GM21515 (cell line): ENCODE measurements around the gene CD247.
A peak's percentile ranks its signal among the peaks of the same experiment; 100 is the strongest.

Experiments
- ATAC-seq: cut with Tn5 transposase; IDR thresholded peaks from one replicate; pipeline ENCODE4 v1.9.1; 2021; ENCODE audit not compliant: unreplicated experiment

CD247 gene

DNA sequence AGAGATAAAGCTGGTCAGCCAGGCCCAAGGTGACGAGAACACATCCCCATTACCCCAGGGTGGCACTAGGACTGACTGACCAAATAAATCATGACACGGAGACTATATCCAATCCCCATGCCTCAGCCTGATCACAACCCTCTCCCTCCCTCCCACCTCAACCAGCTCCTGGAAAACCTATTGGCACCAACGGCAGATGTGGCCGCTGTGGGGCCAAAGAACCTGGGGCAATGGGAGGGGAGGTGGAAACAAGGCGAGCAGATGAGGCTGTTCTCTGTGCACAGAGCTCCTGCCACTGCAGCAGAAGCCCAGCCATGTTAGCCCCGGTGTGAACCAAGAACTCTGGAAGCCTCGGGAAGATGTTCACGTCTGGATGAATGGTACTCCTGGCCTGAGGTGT lies 77.6 kb downstream of the CD247 start:
- no peak for ATAC-seq

DNA sequence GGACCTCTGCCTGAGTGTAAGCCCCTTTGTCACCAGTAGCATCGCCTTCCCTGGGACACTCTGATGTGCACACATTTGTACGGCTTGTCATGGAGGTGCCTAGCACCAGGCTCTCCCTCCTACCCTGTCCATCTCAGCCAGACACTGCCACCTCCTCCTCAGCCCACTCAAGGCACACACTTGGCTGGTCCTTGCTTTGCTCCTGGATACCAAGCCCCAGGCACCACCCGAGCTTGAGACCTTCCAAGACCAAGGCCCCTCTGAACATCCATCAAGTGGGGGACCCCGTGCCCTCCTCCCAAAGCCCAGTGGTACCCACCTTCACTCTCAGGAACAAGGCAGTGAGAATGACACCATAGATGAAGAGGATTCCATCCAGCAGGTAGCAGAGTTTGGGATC lies 78.0 kb downstream of the CD247 start:
- no peak for ATAC-seq

DNA sequence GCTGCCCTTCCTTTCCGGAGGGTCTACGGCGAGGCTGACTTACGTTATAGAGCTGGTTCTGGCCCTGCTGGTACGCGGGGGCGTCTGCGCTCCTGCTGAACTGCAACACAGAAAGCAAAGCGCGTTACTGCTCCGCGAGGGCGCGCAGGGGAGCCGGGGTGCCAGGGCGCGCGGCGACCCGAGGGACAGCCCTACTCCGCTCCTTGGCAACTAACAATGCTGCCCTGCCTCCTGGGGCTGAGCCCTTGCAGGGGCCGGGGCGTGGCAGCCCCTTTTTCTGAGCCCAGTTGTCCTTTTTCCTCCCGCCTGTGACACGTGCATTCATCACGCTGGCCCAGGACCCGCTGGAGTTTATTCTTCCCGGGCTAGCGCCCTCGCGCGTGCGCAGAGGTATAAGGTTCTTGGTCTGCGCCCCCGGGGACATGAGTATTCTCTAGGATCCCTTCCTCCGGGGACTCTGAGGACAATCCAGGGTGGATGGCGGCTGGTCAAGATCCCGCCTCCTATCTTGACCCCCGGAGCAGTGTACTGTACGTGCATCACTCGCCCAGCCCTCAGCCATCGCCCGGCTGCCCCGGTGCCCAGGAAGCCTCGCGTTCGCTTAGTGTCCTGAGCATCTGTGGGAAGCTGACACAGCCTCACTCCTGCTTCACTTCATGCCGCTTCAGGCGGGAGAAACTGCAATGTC lies 78.9 kb downstream of the CD247 start:
- ATAC-seq, result no peak

DNA sequence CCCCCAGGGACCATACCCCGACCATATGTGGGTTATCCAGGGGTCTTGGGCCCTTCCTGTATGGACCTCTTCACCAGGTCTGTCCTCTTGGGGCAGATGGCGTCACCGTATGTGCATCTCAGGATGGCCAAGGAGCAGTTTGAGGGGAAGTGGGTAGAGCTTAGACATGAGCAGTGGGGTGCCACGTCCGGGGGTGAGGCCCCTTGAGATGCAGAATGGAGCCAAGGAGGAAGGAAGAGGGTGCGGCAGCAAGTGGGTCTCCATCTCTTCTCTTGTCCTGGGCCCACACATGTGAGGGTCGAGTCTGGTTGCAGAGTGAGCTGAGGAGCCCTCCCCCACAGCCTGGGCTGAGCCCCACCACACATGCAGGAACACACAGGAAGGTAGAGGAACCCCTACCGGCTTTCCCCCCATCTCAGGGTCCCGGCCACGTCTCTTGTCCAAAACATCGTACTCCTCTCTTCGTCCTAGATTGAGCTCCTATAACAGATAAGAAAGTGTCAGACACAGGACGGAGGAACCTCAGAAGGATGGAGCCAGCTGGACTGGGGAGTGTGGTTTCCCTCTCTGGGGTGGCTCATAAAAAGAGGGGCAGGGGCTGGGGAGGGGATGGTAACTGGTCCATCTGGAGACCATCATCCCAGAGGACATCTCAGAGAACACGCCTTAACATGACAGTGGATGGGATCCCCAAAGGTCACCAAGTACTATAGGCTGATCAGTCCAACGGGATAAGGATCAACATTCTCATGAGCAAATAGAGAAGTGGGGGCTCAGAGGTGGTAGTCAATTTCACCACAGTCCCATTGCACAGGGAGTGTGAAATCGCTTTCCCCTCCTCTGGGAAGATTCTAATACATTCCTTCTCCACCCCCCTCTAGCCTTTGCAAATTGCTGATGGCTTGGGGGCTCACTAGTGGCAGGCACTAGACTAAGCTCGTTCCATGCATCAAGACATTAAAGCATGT lies 79.9 kb downstream of the CD247 start:
- no peak for ATAC-seq

DNA sequence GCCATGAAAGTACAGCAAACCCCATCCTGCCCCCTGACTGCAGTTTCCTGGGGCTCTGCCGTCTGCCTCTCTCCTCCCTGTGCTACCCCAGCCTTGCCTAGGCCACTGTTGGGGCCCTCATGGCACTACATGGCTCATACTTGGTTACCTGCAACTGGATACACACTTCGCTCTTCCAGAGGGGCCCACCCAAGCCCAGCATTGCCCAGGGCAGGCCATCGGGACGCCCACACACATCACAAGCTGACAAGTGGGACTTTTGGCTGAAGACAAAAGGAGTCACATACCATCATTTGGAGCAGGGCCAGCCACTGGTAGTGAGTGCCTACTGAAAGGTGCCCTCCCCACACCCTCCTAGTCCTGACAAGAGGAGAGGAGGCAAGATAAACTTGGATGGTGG lies 82.8 kb downstream of the CD247 start:
- ATAC-seq, result no peak

DNA sequence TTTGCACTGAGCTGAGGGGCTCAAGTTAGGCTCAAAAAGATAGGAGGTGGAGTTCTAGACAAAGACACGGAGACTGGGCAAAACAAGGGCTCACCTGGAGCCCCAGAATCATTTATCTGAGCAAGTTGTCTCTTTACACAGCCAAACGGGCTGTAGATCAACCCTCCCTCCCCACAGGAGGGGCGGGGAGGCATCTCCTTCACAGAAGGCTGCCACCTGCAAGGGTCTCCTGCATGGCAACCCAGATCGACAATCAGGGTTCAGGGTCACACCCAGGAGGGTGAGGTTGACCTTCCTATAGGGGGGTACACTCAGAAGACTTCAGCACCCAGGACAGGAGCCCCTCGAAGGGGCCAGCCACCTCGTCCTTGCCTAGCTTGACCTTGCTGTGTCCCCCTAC lies 84.0 kb downstream of the CD247 start:
- no peak for ATAC-seq

DNA sequence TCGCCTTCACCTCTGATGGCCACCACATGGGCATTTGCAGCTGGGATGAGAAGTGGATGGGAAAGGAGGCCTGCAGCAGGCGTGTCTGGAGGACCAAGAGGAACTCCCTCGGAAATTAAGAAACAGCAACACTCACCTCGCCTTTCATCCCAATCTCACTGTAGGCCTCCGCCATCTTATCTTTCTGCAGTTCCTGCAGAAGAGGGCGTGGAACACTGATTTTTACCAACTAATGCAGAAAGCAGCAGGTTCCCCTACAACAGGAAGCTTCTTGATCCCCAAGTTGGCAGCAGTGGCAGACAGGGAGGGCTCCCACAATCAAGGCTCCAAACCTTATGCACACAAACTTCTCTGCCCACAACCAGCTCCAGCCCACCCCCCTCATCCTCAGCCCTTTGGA lies 84.4 kb downstream of the CD247 start:
- ATAC-seq, result no peak

DNA sequence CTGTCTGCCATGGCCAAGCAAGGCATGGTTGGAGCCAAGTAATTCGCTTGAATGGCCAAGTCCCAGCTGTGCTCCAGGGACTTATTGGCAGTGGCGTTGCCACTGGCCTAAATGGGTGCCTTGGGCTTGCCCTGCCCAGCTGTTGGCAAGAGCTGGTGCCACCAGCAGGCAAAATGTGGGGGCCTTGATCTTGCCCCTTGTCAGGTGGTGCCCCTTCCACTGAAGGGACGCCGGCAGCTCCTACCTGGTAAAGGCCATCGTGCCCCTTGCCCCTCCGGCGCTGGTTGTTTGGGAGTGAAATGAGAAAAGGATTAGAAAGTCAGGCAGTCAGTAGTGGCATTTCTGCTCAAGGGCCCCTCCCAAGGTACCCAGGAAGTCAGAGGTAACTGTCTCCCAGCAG lies 85.5 kb downstream of the CD247 start:
- no peak for ATAC-seq

DNA sequence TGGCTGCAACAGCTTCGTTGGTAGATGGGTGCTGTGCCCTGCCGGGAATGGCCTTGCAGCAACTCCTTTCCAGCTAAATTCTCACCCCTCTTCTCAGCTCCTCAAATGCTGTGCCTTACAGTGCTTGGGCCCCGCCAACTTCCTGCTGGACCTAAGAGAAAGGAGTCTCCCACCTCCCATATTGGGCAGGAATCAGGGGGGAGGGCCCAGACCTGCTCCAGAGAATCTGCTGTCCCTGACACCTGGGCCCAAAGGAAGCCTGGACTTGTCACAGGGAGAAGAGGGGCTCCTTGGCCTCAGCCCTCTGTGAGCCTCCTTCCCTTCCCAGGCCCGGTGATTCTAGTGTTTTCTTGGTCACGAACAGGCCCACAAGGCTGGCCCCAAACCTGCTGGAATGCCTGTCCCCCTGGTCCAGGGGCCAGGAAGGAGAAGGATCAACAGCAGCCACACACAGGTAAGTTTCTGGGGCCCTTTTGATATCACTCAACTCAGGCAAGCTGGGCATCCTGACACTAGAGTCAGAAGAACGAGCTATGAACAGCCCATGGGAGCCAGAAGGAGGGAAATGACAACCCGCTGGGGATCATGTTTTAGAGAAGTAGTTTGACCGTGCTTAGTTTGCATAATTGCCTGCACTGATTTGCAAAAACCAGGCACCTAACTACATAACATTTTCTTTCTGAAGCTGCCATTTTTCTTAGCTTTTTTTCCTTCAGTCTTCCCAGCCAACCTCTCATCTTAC lies 86.2 kb downstream of the CD247 start:
- no peak for ATAC-seq

DNA sequence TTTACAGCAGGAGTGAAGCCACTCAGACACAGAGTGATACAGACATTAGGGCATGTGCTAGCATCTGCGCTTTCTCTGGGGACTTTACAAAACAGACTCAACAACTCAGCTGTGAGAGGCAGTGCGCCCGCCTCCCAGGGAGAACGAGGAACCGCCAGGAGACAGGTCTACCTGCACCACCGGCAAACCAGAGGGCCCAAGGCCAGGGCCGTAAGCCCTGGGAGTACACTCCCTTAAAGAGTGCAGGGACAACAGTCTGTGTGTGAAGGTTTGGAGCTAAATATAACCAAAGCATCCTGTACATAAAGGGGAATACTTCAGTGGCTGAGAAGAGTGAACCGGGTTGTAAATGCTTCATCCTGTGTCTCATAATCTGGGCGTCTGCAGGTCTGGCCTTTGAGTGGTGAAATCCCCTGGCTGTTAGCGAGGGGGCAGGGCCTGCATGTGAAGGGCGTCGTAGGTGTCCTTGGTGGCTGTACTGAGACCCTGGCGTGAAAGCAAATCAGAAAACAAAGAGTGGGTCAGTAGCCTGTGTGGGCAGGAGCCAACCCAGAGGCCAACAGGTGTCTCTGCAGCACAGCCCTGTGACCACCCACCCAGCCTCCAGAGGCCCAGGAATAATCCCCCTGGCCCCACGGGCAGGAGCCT lies 86.9 kb downstream of the CD247 start:
- ATAC-seq, result no peak

DNA sequence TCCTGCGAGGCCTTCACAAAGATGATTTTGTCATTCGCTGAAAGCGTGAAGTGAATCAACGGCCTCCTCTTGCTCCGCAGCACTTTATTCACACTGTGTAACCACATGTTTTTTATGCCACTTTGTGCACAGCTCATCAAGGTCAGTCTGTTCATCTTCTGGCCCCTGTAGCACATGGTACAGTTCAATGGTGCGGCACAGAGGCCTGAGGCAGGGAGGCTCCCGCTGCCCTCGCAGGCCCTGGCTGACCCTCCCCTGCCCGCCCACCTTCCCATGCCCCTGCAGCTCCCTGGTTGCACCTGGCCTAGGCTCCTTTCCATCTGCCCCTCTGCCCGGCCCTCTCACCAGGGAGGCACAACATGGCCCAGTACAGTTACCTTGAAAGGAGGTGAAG lies 87.5 kb downstream of the CD247 start:
- ATAC-seq, result no peak

DNA sequence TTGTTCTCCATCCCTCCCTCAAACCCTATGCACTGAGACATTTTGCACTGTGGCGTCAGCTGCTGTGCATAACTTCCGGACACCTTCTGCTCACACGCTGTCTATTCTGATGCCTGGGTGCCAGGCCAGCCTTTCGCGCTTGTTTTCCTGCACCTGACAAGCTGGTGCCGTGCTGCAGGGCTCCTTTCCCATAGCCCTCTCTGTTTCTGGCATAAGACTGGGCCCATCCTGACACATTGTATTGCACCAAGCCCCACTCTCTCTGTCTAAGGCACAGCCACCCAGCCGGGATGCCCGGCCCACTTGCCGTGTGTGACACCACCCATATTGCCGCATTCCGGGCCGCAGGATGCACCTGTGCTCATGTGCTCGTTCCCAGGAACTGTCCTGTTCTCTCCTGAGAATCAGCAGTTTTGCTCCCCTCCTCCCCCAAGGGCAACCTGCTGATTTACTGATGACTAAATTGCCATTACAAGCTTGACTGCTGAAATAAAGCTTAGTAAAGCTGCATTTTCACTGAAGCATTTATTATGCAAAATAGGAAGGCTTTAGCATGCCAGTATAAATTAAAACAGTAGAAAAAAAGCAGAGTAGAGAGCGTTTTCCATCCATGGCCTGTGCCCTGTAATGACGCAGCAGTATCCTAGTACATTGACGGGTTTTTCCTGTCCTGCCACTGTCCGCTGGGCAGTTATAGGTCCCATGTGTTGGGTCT lies 88.0 kb downstream of the CD247 start:
- peak; percentile 40 for ATAC-seq

DNA sequence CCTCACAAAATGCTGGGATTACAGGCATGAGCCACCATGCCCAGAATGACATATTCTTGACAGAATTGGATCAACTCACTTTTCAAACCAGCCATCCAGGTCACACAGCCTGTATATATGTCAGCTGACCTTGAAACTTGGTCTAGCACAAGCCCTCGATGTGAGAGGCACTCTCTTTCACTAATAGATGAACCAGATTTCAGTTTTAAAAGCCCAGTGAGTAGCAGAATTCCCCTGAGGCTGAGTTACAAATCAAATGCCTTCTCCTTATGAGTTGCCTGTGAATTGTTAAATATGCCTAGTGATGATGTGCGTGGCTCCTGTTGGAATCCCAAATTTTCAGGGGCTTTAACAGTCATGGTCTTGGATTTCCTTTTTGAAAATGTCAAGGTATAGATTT lies 88.7 kb downstream of the CD247 start:
- peak; percentile 57 for ATAC-seq

DNA sequence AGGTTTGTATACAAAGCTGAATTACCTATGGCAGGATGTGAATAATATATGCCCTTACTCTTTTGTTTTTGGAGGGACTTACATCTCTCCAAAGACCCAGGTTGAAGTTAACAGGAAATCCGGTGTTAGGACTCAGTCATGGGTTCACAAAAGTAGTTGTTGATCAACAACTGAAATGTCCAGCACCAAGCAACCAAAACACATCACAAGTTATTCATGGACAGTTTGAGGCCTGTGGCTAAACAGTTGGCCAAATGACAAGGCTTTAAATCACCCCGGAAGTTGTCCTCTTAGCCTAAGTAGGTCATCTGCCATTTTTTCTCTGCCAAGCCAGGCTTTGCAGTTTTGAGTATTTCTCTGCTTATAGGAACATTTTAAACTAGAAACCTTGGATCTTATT lies 89.9 kb downstream of the CD247 start:
- ATAC-seq, result no peak

DNA sequence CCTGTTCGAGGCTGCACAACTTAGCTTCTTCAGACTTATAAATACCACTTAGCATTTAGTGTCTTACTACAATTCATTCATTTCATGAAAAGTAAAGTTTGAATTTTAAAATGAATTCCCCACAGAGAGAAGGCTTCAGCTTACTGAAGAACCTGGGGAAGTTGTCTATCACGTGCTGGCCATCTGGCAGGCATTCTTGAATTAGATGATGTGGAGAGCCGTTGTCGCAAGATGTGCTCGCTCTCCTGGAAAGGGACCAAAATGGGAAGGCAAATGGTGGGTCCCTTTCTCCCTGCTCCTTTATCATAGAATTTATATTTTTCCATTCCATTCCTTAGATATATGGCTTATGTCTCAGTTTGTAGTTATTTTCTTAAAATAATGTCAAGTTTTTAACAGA lies 90.5 kb downstream of the CD247 start:
- ATAC-seq, result no peak

DNA sequence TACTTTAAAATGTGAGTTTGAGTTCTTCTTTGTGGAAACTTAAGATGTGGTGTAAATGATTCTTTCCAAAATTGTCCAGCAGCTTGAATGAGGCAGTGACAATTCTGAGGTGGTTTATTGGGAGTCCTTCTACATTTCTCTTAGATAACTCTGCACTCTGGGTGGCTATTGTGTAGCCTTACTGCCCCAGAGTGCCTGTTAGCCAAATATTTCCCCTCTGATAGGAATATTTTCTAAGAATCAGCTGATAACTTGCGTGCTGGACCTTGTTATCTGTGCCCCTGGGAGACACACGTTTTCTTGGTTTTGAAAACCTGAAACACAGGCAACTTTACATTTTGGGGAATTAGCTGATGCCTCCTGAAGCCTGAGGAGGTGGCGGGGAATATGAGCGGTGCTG lies 91.6 kb downstream of the CD247 start:
- ATAC-seq, result no peak

DNA sequence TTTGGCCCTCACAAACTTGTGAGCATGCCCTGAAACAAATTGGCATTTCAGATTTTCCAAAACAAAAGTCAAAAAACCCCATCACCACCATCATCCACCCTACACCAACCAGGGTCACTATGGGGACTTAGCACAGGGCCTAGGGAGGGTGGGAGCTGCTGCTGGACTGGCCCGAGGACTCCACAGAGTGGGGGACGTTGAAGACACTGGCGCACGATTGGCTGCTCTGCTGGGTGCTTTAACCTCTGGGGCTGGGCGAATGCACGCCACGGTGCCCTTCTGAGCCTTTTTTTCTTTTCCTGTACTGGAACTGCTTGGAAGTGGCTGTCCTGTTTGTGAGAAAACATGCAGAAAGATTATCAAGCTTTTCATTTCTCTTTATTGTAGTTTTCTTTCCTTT lies 92.8 kb downstream of the CD247 start:
- ATAC-seq, result no peak

DNA sequence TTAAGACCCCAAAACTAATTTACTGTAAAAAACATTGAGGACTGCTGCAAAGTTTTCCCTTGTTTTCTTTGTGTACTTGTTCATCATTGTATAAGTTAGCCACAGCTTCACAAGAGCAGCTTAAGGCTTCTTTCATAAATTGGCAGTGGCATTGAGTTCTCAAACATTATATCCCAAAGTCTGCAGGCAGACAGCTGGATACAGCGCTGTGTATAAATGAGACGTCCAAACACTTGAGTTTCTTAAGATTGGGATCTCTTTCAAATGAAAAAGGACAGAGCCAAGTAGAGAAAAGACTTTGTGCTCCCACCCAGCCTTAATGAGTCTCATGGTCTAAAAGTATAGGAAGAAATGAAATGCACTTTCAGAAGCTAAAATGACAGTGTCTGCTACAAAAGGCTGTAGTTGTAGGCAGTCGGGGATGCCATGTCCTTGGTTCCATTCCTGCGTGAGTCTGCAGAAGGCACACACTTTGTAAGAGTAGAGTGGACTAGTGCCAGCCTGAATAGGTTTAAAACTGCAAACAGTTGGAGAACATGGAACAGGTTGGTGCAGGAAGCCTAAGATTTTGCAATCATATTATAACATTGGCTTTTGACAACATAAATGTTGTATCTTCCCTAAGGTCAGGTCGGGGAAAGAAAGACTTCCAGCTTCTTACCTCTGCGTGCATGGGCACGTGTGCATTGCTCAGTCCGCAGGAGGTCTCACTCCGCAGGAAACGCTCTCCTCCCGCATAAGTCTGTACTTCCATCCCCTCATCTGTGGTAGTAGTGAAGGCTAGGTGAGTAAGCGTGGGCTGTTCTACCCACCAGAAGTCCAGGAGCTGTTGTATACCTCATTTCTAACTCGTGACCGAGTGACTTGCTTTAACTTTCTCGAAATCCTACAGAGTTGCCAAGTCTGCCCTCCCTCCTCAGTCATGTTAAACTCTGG lies 94.4 kb downstream of the CD247 start:
- ATAC-seq, result no peak

DNA sequence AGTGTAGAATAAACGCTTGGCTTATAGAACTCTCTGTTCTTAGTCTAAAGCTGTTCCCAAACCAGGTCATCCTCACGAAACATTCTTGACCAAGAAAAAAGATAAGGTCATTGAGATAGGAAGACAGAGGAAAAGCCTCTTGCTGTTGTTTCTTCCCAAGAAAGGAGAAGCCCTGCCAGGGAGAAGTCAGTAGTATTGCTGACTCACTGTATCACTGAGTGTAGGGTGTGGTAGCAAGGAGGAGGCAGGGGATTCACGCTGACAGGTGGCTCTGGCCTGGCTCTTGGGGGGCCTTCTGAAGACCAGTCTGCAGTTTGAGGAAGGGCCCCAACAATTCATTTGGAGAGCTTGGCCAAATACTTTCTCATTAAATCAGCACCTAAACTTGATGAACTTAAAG lies 97.8 kb downstream of the CD247 start:
- ATAC-seq, result no peak

DNA sequence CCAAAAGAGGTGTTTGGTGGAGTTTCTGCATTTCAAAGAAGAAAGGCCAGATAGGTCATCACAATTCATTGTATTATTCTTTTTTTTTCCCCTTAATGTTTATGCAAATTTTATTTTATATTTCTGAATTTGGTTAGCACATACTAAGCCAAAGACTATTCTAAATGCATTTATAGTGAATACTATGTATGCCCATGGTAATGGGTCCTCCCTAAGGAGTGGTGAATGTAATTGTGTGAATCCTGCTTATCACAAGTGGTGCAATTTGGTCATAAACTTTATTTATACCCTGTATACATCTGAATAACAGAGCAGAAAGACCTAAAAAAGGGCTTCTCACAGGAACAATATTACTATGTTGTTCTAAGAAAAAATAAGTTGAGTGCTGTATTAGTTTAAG lies 99.1 kb downstream of the CD247 start:
- ATAC-seq, result no peak
